Measurements from ENCODE around the gene ERVH48-1.
A peak's percentile ranks its signal among the peaks of the same experiment; 100 is the strongest.

DNA sequence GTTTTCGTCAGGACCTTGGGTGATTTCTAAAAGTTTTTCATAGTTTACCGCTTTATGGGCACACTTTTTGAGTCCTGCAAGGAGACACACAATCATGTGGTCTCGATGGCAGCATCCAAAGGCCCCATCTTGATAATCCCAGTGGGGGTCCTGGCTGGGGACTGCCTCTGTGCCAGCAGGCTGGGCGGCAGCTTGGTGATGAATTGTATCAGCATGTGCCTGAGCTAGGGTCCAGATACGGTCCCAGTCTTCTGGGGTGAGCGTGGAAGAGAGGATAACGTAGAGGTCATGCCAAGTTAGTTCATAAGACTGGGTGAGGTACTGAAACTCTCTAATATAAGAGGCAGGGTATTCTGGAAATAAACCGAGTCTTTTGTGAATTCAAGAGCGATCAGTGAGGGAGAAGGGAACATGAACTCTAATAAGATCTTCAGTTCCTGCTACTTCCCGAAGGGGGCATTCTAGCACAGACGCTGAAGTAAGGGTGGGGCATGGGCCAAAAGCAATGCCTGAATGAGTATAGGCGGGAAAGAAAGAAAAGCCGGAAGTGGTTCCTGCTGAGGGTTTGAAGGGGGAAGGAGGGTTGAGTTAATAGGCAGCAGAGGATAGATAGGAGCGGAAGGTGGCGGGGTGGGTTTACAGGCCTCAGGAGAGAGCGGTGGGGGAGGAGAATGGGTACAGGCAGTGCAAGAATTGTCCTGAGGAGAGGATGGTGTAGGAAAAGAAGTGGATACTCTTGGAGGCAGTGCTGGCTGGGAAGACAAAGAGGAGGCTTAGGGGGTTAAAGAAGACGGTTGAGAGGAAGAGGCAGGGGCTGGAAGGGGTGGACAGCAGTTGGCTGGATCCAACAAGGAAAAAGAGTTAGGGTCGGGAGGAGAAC is 1.6 kb downstream of the ERVH48-1 start:
- TF ChIP-seq CTCF (IDR thresholded peaks at IDR 0.05) (peak; percentile 79 to 91 (median 86)), POLR2A (IDR thresholded peaks at IDR 0.05) (no peak)

Measured in breast epithelium (tissue), 3 donors.